Uterus (tissue), 2 donors: Measurements from ENCODE around the gene KIF2A.

Source experiments
- POLR2A ChIP-seq, 2 donors: fragments of 450-650 bp; IDR thresholded peaks; one replicate each; pipeline ENCODE4 v1.6.1; 2016; ENCODE audit warnings: antibody characterized with exemption in 2 of 2, mild to moderate bottlenecking in 1 of 2, moderate library complexity in 1 of 2
- TF ChIP-seq, protein P1 (sequence below), 4 experiments: fragments of 200-600 bp in 2 of 4; fragments of 450-650 bp in 2 of 4; sonication (generic) in 2 of 4; IDR thresholded peaks; one replicate each; pipeline ENCODE4 v1.5.1; 2016 to 2019; ENCODE audit warnings: antibody characterized with exemption in 4 of 4, mild to moderate bottlenecking in 2 of 4, moderate library complexity in 1 of 4

DNA sequence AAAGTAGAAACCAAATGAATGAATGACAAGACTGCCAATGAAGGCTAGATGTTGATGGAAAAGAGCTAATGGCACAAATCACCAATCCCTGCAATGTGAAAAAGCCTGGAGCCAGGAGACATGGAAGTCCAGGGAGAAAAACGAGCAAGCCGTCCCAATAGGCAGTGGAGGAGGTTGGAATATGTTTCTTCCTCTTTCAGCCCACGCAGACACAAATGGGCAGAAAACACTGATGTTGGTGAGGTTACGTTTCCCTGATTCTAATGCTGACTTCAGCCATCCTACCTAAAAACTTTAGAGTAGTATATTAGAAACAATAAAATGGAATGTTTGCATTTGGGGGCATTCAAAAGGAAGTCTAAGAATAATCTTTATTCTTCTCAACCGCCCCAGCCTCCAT, 23.9 kb upstream of the KIF2A start:
- TF ChIP-seq, protein P1, sequence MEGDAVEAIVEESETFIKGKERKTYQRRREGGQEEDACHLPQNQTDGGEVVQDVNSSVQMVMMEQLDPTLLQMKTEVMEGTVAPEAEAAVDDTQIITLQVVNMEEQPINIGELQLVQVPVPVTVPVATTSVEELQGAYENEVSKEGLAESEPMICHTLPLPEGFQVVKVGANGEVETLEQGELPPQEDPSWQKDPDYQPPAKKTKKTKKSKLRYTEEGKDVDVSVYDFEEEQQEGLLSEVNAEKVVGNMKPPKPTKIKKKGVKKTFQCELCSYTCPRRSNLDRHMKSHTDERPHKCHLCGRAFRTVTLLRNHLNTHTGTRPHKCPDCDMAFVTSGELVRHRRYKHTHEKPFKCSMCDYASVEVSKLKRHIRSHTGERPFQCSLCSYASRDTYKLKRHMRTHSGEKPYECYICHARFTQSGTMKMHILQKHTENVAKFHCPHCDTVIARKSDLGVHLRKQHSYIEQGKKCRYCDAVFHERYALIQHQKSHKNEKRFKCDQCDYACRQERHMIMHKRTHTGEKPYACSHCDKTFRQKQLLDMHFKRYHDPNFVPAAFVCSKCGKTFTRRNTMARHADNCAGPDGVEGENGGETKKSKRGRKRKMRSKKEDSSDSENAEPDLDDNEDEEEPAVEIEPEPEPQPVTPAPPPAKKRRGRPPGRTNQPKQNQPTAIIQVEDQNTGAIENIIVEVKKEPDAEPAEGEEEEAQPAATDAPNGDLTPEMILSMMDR (IDR thresholded peaks at IDR 0.05) = no peak
- TF ChIP-seq POLR2A (IDR thresholded peaks at IDR 0.05) = no peak
